Measurements from ENCODE around the gene CYB561. TPM values are rescaled to one million over a fixed set of nuclear protein-coding genes. Genes with fewer than 3 reads are reported as not detected.

CYB561 gene
- total and polyA plus RNA-seq, 9 of the 15 experiments (the other 6 are each of a cell fraction or from before 2014, with no cell fraction given) = 4.0 to 30.8 (median 17.4) TPM

GRCh38 chr17:63445954-63446752 is at the start of gene CYB561 (continued):
- TF ChIP-seq MGA (IDR thresholded peaks at IDR 0.05) (peak; percentile 55; the same call in 1 of the 2 replicates), ZNF263 (CRISPR knock-in tag; IDR thresholded peaks at IDR 0.05; ENCODE audit: borderline replicate concordance) (peak; percentile 23; the same call in 1 of the 2 replicates), NFATC3 (IDR thresholded peaks at IDR 0.05) (no peak), CBFA2T2 (conservative IDR thresholded peaks at IDR 0.05) (0 out of 2 replicates have a peak, but pooled peaks have one; percentile 3), RBM14 (IDR thresholded peaks at IDR 0.05; ENCODE audit: borderline replicate concordance, insufficient read depth, low read depth, low read length) (0 out of 2 replicates have a peak, but pooled peaks have one; percentile 55), NFIC (IDR thresholded peaks at IDR 0.05) (no peak), ETS2 (tag; IDR thresholded peaks at IDR 0.05; ENCODE audit: borderline replicate concordance, poor library complexity, severe bottlenecking) (peak; percentile 58), BCLAF1 (IDR thresholded peaks at IDR 0.05; ENCODE audit: borderline replicate concordance in 1 of 2, control insufficient read depth in 1 of 2, low read depth in 2 of 2, low read length in 1 of 2) (no peak), HMGXB4 (CRISPR knock-in tag; IDR thresholded peaks at IDR 0.05) (peak; percentile 76; the same call in 1 of the 2 replicates)
